HepG2 (cell line): Measurements from ENCODE around the gene ATP8A2.

Source experiments
- CEBPB ChIP-seq: IDR thresholded peaks from 2 replicates; pipeline ENCODE4 v1.6.1; 2011; ENCODE audit warnings: low read depth, low read length, improper control_type of control experiment, borderline replicate concordance
- ETV6 ChIP-seq: sonication (generic); formaldehyde crosslinking; conservative IDR thresholded peaks from 2 replicates; pipeline ENCODE4 v1.4.0; 2020; ENCODE audit warnings: missing genetic modification reagents
- TCF7L2 ChIP-seq: IDR thresholded peaks from 2 replicates; pipeline ENCODE4 v1.6.1; 2011; ENCODE audit warnings: mild to moderate bottlenecking, low read depth, low read length, moderate library complexity
- U2AF2 ChIP-seq: fragments of 200-400 bp; formaldehyde crosslinking; IDR thresholded peaks from 2 replicates; pipeline ENCODE4 v1.6.1; 2017; ENCODE audit warnings: low read depth, mild to moderate bottlenecking, low read length
- ZBTB42 ChIP-seq: sonication (generic); formaldehyde crosslinking; IDR thresholded peaks from 2 replicates; pipeline ENCODE4 v1.5.0; 2020; ENCODE audit warnings: mild to moderate bottlenecking, missing genetic modification reagents
- TF ChIP-seq, protein P1 (sequence below): sonication (generic); formaldehyde crosslinking; conservative IDR thresholded peaks from 2 replicates; pipeline ENCODE4 v1.8.0; 2022; ENCODE audit warnings: mild to moderate bottlenecking, moderate library complexity, missing genetic modification reagents

- TF ChIP-seq ZBTB42 (CRISPR knock-in tag) (no peak), CEBPB (no peak), TCF7L2 (no peak), U2AF2 (no peak), ETV6 (CRISPR knock-in tag) (no peak)
- TF ChIP-seq, protein P1, sequence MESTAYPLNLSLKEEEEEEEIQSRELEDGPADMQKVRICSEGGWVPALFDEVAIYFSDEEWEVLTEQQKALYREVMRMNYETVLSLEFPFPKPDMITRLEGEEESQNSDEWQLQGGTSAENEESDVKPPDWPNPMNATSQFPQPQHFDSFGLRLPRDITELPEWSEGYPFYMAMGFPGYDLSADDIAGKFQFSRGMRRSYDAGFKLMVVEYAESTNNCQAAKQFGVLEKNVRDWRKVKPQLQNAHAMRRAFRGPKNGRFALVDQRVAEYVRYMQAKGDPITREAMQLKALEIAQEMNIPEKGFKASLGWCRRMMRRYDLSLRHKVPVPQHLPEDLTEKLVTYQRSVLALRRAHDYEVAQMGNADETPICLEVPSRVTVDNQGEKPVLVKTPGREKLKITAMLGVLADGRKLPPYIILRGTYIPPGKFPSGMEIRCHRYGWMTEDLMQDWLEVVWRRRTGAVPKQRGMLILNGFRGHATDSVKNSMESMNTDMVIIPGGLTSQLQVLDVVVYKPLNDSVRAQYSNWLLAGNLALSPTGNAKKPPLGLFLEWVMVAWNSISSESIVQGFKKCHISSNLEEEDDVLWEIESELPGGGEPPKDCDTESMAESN (CRISPR knock-in tag), result no peak
Measured at GRCh38 chr13:25906191-25906661, 534.5 kb downstream of the ATP8A2 start.
